Ectodermal cell (in vitro differentiated cells): Measurements from ENCODE around the gene TMEM138.

Experiments
- H3K27ac ChIP-seq: 2 replicates; pipeline ENCODE4 v1.7.0; 2013; ENCODE audit warnings: mild to moderate bottlenecking, low read depth, low read length; ENCODE audit not compliant: insufficient read depth, poor library complexity, severe bottlenecking
- H3K27me3 ChIP-seq: 2 replicates; pipeline ENCODE4 v1.7.0; 2013; ENCODE audit warnings: mild to moderate bottlenecking, low read length; ENCODE audit not compliant: insufficient read depth, control insufficient read depth, poor library complexity, severe bottlenecking
- H3K36me3 ChIP-seq: one replicate; pipeline ENCODE4 v1.7.0; 2013; ENCODE audit warnings: low read length; ENCODE audit not compliant: control insufficient read depth, insufficient read depth
- H3K4me1 ChIP-seq: one replicate; pipeline ENCODE4 v1.7.0; 2013; ENCODE audit warnings: low read length; ENCODE audit not compliant: control insufficient read depth, insufficient read depth
- H3K4me3 ChIP-seq: 2 replicates; pipeline ENCODE4 v1.7.0; 2013; ENCODE audit warnings: low read depth, low read length, control low read depth; ENCODE audit not compliant: insufficient read depth
- H3K9me3 ChIP-seq: 2 replicates; pipeline ENCODE4 v1.7.0; 2013; ENCODE audit warnings: mild to moderate bottlenecking, low read length, moderate library complexity; ENCODE audit not compliant: control insufficient read depth
- WGBS, 2 experiments: methylation state at CpG; one replicate each; pipeline ENCODE4 v1.1.7; 2013; ENCODE audit warnings: missing lambda C conversion rate in 2 of 2; 5-methylcytosine and 5-hydroxymethylcytosine counted together

The TMEM138 gene

GRCh38 chr11:61406067-61406466, 43.9 kb downstream of the TMEM138 start:
- no peak overlapping the region for H3K27ac ChIP-seq
- 96% methylated on average over 2 of the region's 2 CpGs for WGBS, 2 experiments
- no peaks in the 10 kb centered on the region for H3K27me3 ChIP-seq
- H3K36me3 ChIP-seq, result peaks cover 75% of the 10 kb centered on the region
- no peaks in the 10 kb centered on the region for H3K9me3 ChIP-seq
- no peak overlapping the region for H3K4me3 ChIP-seq
- no peaks in the 10 kb centered on the region for H3K4me1 ChIP-seq

DNA sequence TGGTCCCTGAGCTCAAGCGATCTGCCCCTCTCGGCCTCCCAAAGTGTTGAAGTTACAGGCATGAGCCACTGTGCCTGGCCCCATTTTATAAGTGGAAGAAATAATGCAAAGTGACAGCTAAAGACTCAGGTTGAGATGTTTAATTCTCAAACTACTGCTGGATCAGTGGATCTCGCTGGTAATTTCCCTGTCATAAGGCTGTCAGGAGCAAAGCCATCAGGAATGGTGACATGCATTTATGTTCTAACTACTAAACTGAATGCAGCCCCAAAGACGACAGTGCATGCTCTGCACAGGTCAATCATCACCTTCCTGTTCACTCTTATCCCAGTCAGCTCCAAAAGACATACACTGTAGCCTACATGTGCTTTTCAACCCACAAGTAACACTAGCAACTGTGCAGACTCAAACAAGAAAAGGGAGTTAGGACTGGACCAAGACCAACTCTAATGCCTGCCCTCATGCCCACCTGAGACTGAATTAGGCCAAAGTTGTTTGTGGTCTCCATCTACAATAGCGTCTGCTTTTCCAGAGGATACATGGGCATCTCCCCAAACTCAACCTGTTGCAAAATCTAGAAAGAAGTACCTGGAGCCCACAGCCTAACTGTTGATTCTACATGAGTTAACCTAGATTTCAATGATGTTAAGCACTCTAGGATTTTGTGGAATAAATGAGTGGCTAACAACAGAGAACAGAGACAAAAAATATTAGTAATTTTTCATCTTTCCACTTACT, 45.0 kb downstream of the TMEM138 start:
- Histone ChIP-seq H3K4me1 (no peaks in the 10 kb centered on the region), H3K4me3 (no peak overlapping the region), H3K27me3 (no peaks in the 10 kb centered on the region), H3K27ac (no peak overlapping the region), H3K36me3 (peaks cover 86% of the 10 kb centered on the region), H3K9me3 (no peaks in the 10 kb centered on the region)
- 95 to 96% methylated on average over 5 of the region's 5 CpGs for WGBS, 2 experiments

- Histone ChIP-seq H3K27ac (no peak overlapping the region), H3K4me1 (no peaks in the 10 kb centered on the region), H3K4me3 (no peak overlapping the region), H3K27me3 (no peaks in the 10 kb centered on the region), H3K36me3 (peaks cover 88% of the 10 kb centered on the region), H3K9me3 (no peaks in the 10 kb centered on the region)
- WGBS, 2 experiments, result 96 to 98% methylated on average over 9 of the region's 9 CpGs
These were observed 49.4 kb downstream of the TMEM138 start for GRCh38 chr11:61411589-61411988.

- no peaks in the 10 kb centered on the region for H3K27me3 ChIP-seq
- WGBS, 2 experiments, result 93 to 99% methylated on average over 3 of the region's 3 CpGs
- H3K36me3 ChIP-seq, result peaks cover 85% of the 10 kb centered on the region
- H3K4me1 ChIP-seq, result no peaks in the 10 kb centered on the region
- no peak overlapping the region for H3K27ac ChIP-seq
- no peak overlapping the region for H3K4me3 ChIP-seq
- H3K9me3 ChIP-seq, result no peaks in the 10 kb centered on the region
These were observed 51.3 kb downstream of the TMEM138 start for GRCh38 chr11:61413496-61413895.

GRCh38 chr11:61414547-61414946, 52.4 kb downstream of the TMEM138 start:
- Histone ChIP-seq H3K36me3 (peaks cover 86% of the 10 kb centered on the region), H3K4me3 (no peak overlapping the region), H3K27me3 (no peaks in the 10 kb centered on the region), H3K27ac (no peak overlapping the region), H3K4me1 (no peaks in the 10 kb centered on the region), H3K9me3 (no peaks in the 10 kb centered on the region)
- 96 to 100% methylated on average over 2 of the region's 2 CpGs for WGBS, 2 experiments

DNA sequence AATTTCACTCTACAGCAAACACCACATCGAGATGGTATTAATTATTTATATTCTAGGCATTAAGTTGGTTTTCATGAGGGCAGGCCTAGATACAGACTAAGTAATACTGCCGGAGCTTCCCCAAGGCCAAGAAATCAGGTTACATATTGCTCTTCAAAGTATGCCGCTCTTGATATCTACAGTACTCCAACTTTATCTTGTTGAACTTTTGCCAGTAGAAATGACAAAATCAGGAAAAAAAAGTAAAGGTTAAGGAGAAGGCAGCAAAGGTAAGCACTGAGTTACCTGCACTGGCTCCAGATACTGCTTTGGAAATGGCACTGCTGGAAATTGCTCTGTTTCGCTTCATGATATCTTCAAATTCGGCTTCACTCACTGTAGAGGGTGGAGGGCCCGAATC, 53.2 kb downstream of the TMEM138 start:
- WGBS, 2 experiments, result 96 to 97% methylated on average over 6 of the region's 6 CpGs
- Histone ChIP-seq H3K9me3 (no peaks in the 10 kb centered on the region), H3K4me1 (no peaks in the 10 kb centered on the region), H3K4me3 (no peak overlapping the region), H3K27ac (no peak overlapping the region), H3K27me3 (no peaks in the 10 kb centered on the region), H3K36me3 (peaks cover 86% of the 10 kb centered on the region)

DNA sequence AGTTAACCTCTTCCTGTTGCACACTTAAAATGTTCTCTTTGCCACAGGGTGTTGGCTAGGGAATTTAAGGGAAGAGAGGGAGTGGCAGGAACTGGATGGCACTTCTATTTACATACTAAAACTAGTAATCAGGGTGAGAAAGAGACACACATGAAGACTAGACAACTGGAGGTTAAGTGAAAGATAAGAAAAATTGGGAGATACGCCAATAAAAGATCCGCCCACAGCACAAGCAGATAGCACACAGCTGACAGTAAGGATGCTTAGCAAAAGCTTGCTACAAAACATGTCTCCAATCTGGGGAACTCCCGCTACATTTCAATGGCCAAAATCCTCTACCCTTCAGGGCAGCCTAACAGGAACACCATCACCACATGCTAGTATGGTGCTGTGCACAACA, 54.8 kb downstream of the TMEM138 start:
- H3K27ac ChIP-seq, result no peak overlapping the region
- WGBS, 2 experiments, result 96% methylated on average over 3 of the region's 3 CpGs
- H3K36me3 ChIP-seq, result peaks cover 83% of the 10 kb centered on the region

GRCh38 chr11:61417670-61418069, 55.5 kb downstream of the TMEM138 start:
- 91 to 95% methylated on average over 2 of the region's 2 CpGs for WGBS, 2 experiments
- H3K36me3 ChIP-seq, result peaks cover 81% of the 10 kb centered on the region

More for the DNA sequence above, 54.8 kb downstream of the TMEM138 start:
- no peaks in the 10 kb centered on the region for H3K9me3 ChIP-seq
- H3K4me1 ChIP-seq, result no peaks in the 10 kb centered on the region
- no peak overlapping the region for H3K4me3 ChIP-seq
- no peaks in the 10 kb centered on the region for H3K27me3 ChIP-seq

DNA sequence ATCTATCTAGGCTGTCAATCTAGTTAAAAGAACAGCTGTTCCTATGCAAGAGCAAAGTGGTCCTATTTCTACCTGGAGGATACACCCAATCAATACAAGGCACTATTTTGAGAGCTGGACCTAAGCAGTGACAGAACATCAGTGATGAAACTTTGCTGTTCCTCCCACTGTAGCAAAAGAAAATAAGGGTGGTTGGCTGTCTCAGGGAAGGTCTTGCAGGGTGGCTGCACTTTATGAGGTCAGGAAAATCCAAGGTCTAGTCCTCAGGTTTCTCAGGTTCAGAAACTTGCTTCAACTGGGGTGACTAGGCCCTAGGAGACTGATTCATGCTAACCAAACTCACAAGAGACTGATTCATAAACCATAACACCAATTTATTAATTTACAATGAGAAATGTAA, 56.0 kb downstream of the TMEM138 start:
- no peaks in the 10 kb centered on the region for H3K9me3 ChIP-seq
- no peak overlapping the region for H3K4me3 ChIP-seq
- no peak overlapping the region for H3K27ac ChIP-seq
- peaks cover 77% of the 10 kb centered on the region for H3K36me3 ChIP-seq
- H3K27me3 ChIP-seq, result no peaks in the 10 kb centered on the region
- no peaks in the 10 kb centered on the region for H3K4me1 ChIP-seq

More at GRCh38 chr11:61417670-61418069, 55.5 kb downstream of the TMEM138 start:
- Histone ChIP-seq H3K9me3 (no peaks in the 10 kb centered on the region), H3K27me3 (no peaks in the 10 kb centered on the region), H3K27ac (no peak overlapping the region), H3K4me3 (no peak overlapping the region), H3K4me1 (no peaks in the 10 kb centered on the region)
